ENCODE results near the gene GLI1. TPM values are rescaled to one million over a fixed set of nuclear protein-coding genes. Genes with fewer than 3 reads are reported as not detected.

Gene GLI1
- total RNA-seq, 1 donor from 2014 or later: 1.5 TPM

DNA sequence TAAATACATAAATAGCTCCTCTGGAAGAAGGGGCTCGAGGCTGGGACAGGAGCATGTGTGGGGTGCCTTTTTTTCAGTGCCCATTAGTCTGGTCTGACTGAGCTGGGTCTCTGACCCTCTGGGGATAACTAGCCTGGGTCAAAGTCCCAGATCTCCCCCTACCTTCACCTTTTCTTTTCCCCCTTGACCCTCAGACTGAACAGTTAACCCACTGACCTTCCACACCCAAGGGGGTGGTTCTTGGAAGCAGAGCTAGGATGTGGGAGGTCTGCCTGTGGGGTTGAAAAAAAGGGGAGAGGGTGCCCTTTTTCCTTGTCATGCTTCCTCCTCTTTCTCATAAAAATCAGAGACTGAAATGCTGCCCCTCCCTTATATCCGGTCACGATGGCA lies 925 bp upstream of the GLI1 start:
- peaks cover 19% of the 10 kb centered on the region for H3K27me3 Mint-ChIP-seq (ENCODE audit: insufficient read depth)
- no peaks in the 10 kb centered on the region for H3K36me3 Mint-ChIP-seq (ENCODE audit: low read depth)
- H3K4me3 Mint-ChIP-seq: peak overlapping the region; percentile 94
- H3K27ac Mint-ChIP-seq: peak overlapping the region; percentile 93
- H3K4me1 Mint-ChIP-seq (ENCODE audit: low read depth): peaks cover 54% of the 10 kb centered on the region
- intact Hi-C loops (cut with micrococcal nuclease): loop anchor here (1.0 kb wide), 9 partner anchors 27 to 245 kb away; partner anchors contain the start of genes DCTN2, DDIT3 and R3HDM2
- no peak for DNase-seq (ENCODE audit: low spot score)
- no peaks in the 10 kb centered on the region for H3K9me3 Mint-ChIP-seq

DNA sequence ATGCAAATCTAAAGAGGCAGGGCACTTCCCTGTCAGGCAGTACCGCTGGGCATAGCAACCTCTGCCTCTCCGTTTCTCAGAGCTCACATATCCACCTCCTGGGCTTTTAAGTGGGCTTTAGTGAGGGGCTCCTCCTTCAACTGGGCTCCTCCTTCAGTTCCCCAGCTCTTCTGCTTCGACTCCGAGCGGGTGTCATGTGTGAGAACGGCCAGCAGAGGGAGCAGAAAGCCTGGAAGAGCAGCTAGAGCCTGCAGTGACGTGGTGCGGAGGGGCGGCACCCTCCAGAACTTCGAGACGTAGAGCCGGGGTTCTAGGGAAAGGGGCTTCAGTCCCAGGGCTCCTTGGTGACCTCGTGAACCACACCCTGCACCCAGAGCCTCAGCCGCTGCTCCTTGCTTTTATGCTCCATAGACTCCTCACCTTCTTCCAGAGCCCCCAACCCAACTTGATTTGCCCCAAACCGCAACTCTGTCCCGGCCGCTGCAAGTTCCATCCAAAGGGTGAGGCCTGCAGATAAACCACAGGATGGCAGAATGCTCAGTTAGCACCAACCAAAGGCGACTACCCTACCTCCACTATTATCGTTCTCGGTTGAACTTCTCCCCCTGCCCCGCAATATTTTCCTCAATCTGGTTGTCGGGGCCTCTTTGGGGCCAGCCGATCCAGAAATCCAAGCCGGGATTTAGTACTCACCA lies 383 bp upstream of the GLI1 start:
- peak overlapping the region; percentile 94 for H3K4me3 Mint-ChIP-seq
- H3K27me3 Mint-ChIP-seq (ENCODE audit: insufficient read depth): peaks cover 21% of the 10 kb centered on the region
- no peaks in the 10 kb centered on the region for H3K9me3 Mint-ChIP-seq
- no peaks in the 10 kb centered on the region for H3K36me3 Mint-ChIP-seq (ENCODE audit: low read depth)
- intact Hi-C loops (cut with micrococcal nuclease): loop anchor here (1.0 kb wide), 9 partner anchors 28 to 246 kb away; partner anchors contain the start of genes DCTN2, DDIT3 and R3HDM2
- peak; percentile 90 for DNase-seq (ENCODE audit: low spot score)
- H3K27ac Mint-ChIP-seq: peak overlapping the region; percentile 93
- peaks cover 60% of the 10 kb centered on the region for H3K4me1 Mint-ChIP-seq (ENCODE audit: low read depth)

DNA sequence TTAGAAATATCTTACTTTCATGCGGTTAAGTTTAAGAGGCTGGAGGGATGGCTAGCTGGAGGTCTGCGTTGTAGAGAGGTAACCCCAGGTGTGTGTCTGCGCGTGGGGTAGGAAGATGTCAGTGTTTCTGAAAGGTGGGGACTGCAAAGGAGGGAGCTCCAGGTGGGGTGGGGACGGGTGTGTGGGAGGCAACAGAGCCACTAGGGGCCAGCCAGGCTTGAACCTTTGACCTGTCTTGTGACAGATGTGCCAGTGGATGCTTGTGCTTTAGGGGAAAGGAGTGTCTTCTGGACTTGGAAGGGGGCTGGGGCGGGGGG lies 841 bp downstream of the GLI1 start:
- H3K27ac Mint-ChIP-seq: peak overlapping the region; percentile 34
- intact Hi-C loops (cut with micrococcal nuclease): no loop called here
- peaks cover 68% of the 10 kb centered on the region for H3K4me1 Mint-ChIP-seq (ENCODE audit: low read depth)
- no peaks in the 10 kb centered on the region for H3K36me3 Mint-ChIP-seq (ENCODE audit: low read depth)
- peaks cover 21% of the 10 kb centered on the region for H3K27me3 Mint-ChIP-seq (ENCODE audit: insufficient read depth)
- peak overlapping the region; percentile 85 for H3K4me3 Mint-ChIP-seq
- no peaks in the 10 kb centered on the region for H3K9me3 Mint-ChIP-seq
- no peak for DNase-seq (ENCODE audit: low spot score)

DNA sequence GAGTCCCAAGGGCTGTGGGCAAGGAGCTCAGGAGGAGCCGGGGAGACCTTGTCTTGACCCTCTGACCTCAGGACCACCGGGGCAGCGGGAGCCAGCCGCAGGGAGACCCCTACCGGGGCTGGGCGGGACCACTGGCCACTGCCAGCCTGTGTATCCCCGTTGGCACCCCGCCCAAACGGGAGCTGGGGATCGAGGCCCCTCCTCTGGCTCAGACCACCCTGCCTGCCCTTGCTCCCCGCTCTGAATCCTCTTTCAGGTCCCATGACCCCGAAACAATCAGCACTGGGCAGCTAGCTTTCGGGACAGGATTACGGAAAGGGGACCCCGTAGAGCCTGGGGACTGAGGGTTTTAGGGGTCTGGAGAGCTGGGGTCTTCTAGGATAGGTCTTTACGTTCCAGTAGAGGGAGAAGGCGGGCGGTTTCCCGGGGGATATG lies 1.3 kb downstream of the GLI1 start:
- no peak for DNase-seq (ENCODE audit: low spot score)
- H3K4me3 Mint-ChIP-seq: peak overlapping the region; percentile 85
- no peaks in the 10 kb centered on the region for H3K9me3 Mint-ChIP-seq
- H3K27me3 Mint-ChIP-seq (ENCODE audit: insufficient read depth): peaks cover 21% of the 10 kb centered on the region
- H3K36me3 Mint-ChIP-seq (ENCODE audit: low read depth): no peaks in the 10 kb centered on the region
- H3K4me1 Mint-ChIP-seq (ENCODE audit: low read depth): peaks cover 65% of the 10 kb centered on the region
- no peak overlapping the region for H3K27ac Mint-ChIP-seq
- intact Hi-C loops (cut with micrococcal nuclease): no loop called here

DNA sequence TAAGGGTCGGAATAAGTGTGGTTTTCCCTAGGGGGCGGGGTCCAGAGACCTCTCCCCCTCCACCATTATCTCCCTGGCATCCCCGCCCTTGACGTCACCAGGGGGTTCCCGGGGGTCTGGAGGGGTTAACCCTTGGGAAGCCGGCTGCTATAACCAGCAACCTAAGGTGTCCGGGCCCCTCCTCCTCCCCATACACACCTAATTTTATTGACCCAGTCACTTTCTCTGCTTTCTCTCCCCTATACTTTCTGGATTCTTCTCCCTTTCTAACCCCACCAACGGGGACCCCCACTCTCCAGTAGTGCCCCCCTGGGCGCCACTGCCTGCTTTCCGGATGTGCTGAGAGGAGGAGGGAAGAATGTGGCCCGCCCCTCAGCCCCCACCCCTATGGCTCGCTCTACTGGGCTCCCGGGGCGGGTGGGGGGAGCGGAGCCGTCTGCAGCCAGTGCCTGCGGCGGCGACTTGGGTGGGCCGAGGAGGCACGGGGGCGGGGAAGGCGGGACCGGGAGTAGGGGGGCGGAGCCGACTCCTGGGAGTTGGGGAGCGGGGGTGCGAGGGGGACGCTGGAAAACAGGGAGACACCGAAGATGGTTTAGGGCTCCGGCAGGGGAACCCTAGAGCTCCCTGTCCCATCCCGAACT lies 1.8 kb downstream of the GLI1 start:
- Mint-ChIP-seq H3K36me3 (ENCODE audit: low read depth) (no peaks in the 10 kb centered on the region), H3K4me1 (ENCODE audit: low read depth) (peaks cover 60% of the 10 kb centered on the region), H3K4me3 (peak overlapping the region; percentile 86), H3K27ac (no peak overlapping the region), H3K9me3 (no peaks in the 10 kb centered on the region), H3K27me3 (ENCODE audit: insufficient read depth) (peaks cover 21% of the 10 kb centered on the region)
- DNase-seq (ENCODE audit: low spot score): no peak
- intact Hi-C loops (cut with micrococcal nuclease): no loop called here

DNA sequence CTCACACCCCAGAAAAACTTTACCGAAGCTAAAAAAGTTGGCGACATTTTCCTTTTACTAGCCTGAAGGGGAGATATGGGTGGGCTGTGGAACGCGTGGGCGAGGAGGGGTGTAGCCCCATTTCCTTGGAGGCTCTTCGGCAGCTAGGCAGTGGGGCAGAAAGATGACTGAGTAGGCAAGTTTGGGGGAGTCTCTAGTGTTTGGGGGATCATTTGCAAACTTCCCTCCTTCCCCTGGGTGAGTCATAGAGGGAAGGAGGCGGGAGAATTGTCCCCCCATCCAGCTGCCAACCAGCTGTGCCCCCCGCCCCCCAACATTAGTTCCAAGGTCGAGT lies 2.3 kb downstream of the GLI1 start:
- no peak for DNase-seq (ENCODE audit: low spot score)
- peaks cover 21% of the 10 kb centered on the region for H3K27me3 Mint-ChIP-seq (ENCODE audit: insufficient read depth)
- H3K4me3 Mint-ChIP-seq: peak overlapping the region; percentile 86
- no peak overlapping the region for H3K27ac Mint-ChIP-seq
- no peaks in the 10 kb centered on the region for H3K36me3 Mint-ChIP-seq (ENCODE audit: low read depth)
- intact Hi-C loops (cut with micrococcal nuclease): loop anchor here (1.0 kb wide), 2 partner anchors 14 to 199 kb away; no protein-coding TSS in a partner anchor
- no peaks in the 10 kb centered on the region for H3K9me3 Mint-ChIP-seq
- peaks cover 60% of the 10 kb centered on the region for H3K4me1 Mint-ChIP-seq (ENCODE audit: low read depth)

DNA sequence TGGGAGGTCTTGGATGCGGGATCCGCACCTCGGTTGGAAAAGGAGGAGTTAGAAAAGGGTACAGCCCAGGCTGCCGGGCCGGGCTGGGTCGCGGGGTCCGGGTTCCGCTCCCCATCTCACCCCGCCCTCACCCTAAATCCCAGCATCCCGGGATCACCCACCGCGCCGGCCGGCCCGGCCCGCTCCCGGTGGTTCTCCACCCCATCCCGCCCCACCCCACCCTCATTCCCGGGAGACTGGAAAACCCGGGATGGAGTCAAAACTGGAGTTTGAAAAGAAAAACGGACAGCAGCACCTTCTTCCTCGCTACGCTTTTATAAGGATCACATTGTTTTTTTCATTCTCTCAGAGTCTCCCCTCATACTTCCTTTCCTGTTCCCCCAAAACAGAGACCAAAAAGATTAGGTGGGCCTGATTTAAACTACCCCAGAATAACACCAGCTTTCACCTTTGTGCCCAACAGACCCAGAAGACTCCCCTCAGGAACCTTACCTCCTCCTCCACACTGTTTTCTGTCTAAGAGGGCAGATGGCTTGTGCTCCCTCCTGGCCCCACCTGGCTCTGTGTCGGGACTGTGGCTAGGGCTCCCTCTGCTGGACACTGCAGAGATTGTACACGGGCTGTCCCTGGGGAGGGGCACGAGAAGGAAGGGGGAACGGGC lies 2.8 kb downstream of the GLI1 start:
- Mint-ChIP-seq H3K4me1 (ENCODE audit: low read depth) (peaks cover 60% of the 10 kb centered on the region), H3K27ac (peak overlapping the region; percentile 72)

DNA sequence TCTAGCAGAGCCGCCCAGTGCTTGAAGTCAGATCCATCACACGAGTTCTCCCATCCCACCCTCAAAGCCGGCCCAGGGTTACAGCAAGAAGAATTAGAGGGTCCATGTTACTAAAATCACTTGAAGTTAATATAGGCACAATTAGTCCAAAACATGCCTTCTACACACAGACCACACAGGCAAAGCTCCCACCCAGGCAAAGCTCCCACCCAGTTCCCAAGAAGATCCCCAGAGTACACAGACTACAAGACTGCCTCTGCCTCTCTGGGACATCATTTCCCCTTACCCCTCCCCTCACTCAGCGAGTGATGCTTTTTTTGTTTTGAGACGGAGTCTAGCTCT lies 3.3 kb downstream of the GLI1 start:
- H3K9me3 Mint-ChIP-seq: no peaks in the 10 kb centered on the region
- peaks cover 60% of the 10 kb centered on the region for H3K4me1 Mint-ChIP-seq (ENCODE audit: low read depth)
- no peak for DNase-seq (ENCODE audit: low spot score)
- intact Hi-C loops (cut with micrococcal nuclease): loop anchor here (1.0 kb wide), 2 partner anchors 13 to 200 kb away; no protein-coding TSS in a partner anchor
- H3K27ac Mint-ChIP-seq: peak overlapping the region; percentile 72
- peak overlapping the region; percentile 86 for H3K4me3 Mint-ChIP-seq
- H3K27me3 Mint-ChIP-seq (ENCODE audit: insufficient read depth): peaks cover 21% of the 10 kb centered on the region
- peaks cover 3% of the 10 kb centered on the region for H3K36me3 Mint-ChIP-seq (ENCODE audit: low read depth)

More for the DNA sequence above, 2.8 kb downstream of the GLI1 start:
- intact Hi-C loops (cut with micrococcal nuclease): loop anchor here (1.0 kb wide), 2 partner anchors 14 to 199 kb away; no protein-coding TSS in a partner anchor
- Mint-ChIP-seq H3K36me3 (ENCODE audit: low read depth) (peaks cover 3% of the 10 kb centered on the region), H3K9me3 (no peaks in the 10 kb centered on the region), H3K27me3 (ENCODE audit: insufficient read depth) (peaks cover 21% of the 10 kb centered on the region), H3K4me3 (peak overlapping the region; percentile 86)
- peak; percentile 85 for DNase-seq (ENCODE audit: low spot score)

DNA sequence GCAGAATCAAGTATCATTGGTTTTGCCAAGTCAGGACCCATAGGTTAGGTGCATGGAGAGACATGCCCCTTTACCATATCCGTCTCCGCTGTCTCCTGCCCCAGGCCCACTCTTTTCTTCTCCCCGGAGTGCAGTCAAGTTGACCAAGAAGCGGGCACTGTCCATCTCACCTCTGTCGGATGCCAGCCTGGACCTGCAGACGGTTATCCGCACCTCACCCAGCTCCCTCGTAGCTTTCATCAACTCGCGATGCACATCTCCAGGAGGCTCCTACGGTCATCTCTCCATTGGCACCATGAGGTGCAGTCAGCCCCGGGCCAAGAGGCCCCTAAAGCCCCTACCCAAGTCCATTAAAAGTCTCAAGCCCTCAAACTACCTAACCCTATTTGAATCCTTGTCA lies 5.0 kb downstream of the GLI1 start:
- intact Hi-C loops (cut with micrococcal nuclease): no loop called here
- Mint-ChIP-seq H3K9me3 (no peaks in the 10 kb centered on the region), H3K27me3 (ENCODE audit: insufficient read depth) (peaks cover 19% of the 10 kb centered on the region), H3K36me3 (ENCODE audit: low read depth) (peaks cover 14% of the 10 kb centered on the region), H3K4me1 (ENCODE audit: low read depth) (peaks cover 49% of the 10 kb centered on the region), H3K4me3 (no peak overlapping the region), H3K27ac (no peak overlapping the region)
- DNase-seq (ENCODE audit: low spot score): no peak

DNA sequence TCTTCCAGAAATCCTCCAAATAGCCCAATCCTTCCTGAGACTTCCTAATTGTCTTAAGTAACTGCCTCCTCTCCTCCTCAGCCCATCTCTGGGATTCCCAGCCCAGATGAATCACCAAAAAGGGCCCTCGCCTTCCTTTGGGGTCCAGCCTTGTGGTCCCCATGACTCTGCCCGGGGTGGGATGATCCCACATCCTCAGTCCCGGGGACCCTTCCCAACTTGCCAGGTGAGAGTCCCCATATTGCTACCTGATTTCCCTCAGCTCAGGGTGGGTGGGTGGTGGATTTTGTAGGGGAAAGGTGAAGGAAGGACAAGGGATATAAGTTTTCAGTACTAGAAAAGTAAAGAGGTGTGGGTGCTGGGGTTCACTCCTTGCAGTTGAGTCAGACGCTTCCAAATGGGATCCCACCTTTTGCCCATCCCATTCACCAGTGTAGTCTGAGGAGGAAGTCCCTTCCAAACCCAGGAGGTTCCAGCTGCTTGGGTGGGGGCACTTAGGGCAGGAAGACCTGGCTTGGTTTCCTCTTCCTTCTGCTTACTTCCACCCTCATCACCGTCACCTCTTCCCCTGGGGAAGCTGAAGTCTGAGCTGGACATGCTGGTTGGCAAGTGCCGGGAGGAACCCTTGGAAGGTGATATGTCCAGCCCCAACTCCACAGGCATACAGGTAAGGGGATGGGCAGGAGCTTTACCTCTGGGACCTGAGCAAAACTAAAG lies 5.6 kb downstream of the GLI1 start:
- no peak for DNase-seq (ENCODE audit: low spot score)
- H3K4me3 Mint-ChIP-seq: no peak overlapping the region
- no peak overlapping the region for H3K27ac Mint-ChIP-seq
- H3K9me3 Mint-ChIP-seq: no peaks in the 10 kb centered on the region
- peaks cover 18% of the 10 kb centered on the region for H3K36me3 Mint-ChIP-seq (ENCODE audit: low read depth)
- H3K4me1 Mint-ChIP-seq (ENCODE audit: low read depth): peaks cover 45% of the 10 kb centered on the region
- H3K27me3 Mint-ChIP-seq (ENCODE audit: insufficient read depth): peaks cover 16% of the 10 kb centered on the region
- intact Hi-C loops (cut with micrococcal nuclease): no loop called here

DNA sequence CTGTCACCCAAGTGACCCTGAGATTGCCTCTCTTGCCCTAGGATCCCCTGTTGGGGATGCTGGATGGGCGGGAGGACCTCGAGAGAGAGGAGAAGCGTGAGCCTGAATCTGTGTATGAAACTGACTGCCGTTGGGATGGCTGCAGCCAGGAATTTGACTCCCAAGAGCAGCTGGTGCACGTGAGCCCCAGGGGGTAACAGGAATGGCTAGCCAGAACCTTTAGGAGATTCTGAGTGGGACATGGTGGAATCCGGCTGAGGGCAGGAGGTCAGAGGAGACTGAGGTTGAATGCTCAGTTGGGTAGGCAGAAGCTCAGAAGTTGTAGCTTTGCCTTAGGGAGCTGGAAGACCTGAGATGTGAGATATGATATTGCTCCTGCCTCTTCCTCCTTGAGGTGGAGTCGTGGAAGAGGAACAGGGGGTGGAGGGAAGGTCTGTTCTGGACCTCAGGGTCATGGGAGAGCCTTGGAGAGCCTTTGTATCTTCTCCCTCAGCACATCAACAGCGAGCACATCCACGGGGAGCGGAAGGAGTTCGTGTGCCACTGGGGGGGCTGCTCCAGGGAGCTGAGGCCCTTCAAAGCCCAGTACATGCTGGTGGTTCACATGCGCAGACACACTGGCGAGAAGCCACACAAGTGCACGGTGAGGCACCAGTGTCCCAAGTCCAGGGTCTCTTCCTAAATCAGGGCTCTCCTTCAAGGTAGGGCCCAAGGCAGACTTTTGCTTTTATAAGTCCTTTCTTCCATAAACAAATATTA lies 6.3 kb downstream of the GLI1 start:
- Mint-ChIP-seq H3K27me3 (ENCODE audit: insufficient read depth) (peaks cover 12% of the 10 kb centered on the region), H3K4me1 (ENCODE audit: low read depth) (peaks cover 38% of the 10 kb centered on the region), H3K4me3 (no peak overlapping the region), H3K9me3 (no peaks in the 10 kb centered on the region), H3K36me3 (ENCODE audit: low read depth) (peaks cover 18% of the 10 kb centered on the region), H3K27ac (no peak overlapping the region)
- intact Hi-C loops (cut with micrococcal nuclease): no loop called here
- no peak for DNase-seq (ENCODE audit: low spot score)

DNA sequence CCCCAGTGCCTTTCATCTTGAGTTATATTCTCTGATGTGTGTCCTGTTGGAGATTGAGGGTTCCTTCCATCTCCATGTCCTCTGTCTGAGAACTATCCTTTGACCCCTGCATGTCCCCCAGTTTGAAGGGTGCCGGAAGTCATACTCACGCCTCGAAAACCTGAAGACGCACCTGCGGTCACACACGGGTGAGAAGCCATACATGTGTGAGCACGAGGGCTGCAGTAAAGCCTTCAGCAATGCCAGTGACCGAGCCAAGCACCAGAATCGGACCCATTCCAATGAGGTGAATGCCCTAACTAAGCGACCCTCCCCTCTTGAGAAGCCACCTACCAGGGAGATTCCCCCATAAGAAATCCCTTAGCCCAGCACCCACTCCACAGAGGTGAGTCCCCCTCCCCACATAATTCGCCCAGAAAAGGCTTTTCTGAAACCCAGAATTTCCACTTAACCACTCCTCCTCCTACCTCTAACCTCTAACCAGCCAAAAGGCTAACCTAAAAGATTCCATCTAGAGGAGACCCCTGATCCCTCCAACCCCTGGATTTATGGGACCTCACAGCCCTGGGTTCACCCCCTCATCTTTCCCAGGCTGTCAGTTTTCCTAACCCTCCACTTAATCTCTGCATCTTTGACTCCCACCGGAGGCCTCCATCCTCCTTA lies 7.8 kb downstream of the GLI1 start:
- intact Hi-C loops (cut with micrococcal nuclease): no loop called here
- no peak for DNase-seq (ENCODE audit: low spot score)
- no peak overlapping the region for H3K27ac Mint-ChIP-seq
- no peak overlapping the region for H3K4me3 Mint-ChIP-seq
- no peaks in the 10 kb centered on the region for H3K9me3 Mint-ChIP-seq
- H3K4me1 Mint-ChIP-seq (ENCODE audit: low read depth): peaks cover 26% of the 10 kb centered on the region
- peaks cover 22% of the 10 kb centered on the region for H3K36me3 Mint-ChIP-seq (ENCODE audit: low read depth)
- peaks cover 2% of the 10 kb centered on the region for H3K27me3 Mint-ChIP-seq (ENCODE audit: insufficient read depth)
